Lower leg skin (tissue), 4 donors: ENCODE measurements around the gene EPHB4. TPM values are rescaled to one million over a fixed set of nuclear protein-coding genes. Genes with fewer than 3 reads are reported as not detected.
"Not testable (repeated sequence)": the region's sequence is repeated elsewhere in the genome, so short reads cannot be mapped to it uniquely, and the experiment has no call there.

ENCODE experiments used
- DNase-seq, 2 donors: peaks; one replicate each; pipeline ENCODE4 v3.0.0-alpha.2; 2019; ENCODE audit warnings: low spot score in 2 of 2
- H3K4me3 ChIP-seq: fragments of 200-600 bp; sonication (generic); 2 replicates; pipeline ENCODE4 v1.5.1; 2017; ENCODE audit warnings: mild to moderate bottlenecking, low read depth; ENCODE audit not compliant: poor library complexity, severe bottlenecking
- CTCF ChIP-seq, 3 donors: fragments of 450-650 bp; IDR thresholded peaks; one replicate each; pipeline ENCODE4 v1.5.1; 2016; ENCODE audit warnings: antibody characterized with exemption in 3 of 3, mild to moderate bottlenecking in 3 of 3, moderate library complexity in 2 of 3
- POLR2A ChIP-seq, 2 donors: fragments of 450-650 bp; IDR thresholded peaks; one replicate each; pipeline ENCODE4 v1.6.1; 2016 to 2017; ENCODE audit warnings: antibody characterized with exemption in 2 of 2, mild to moderate bottlenecking in 1 of 2, moderate library complexity in 1 of 2
- WGBS, 2 donors: methylation state at CpG; one replicate each; pipeline ENCODE4 v1.1.5; 2018; 5-methylcytosine and 5-hydroxymethylcytosine counted together
- intact Hi-C: fragments of 100-400 bp; cut with DNase I; formaldehyde crosslinking; loops from one replicate; pipeline ENCODE4 v1.15.0; 2023; ENCODE audit warnings: low total_unique reads
- total RNA-seq, 4 donors: library from RNA; depleted of rRNA; stranded (reverse); fragments of >200 nt; gene quantifications; one replicate each; pipeline ENCODE4 v1.1.0, GENCODE V29; 2016

EPHB4 gene
- total RNA-seq, 4 donors from 2014 or later = 51.1 to 72.2 (median 60.9) TPM

GRCh38 chr7:100808354-100808875 is 18.9 kb downstream of the EPHB4 start:
- WGBS, 2 donors = 62 to 69% methylated on average over 5 of the region's 5 CpGs
- intact Hi-C loops = no loop called here
- DNase-seq = no peak
- no peak for TF ChIP-seq POLR2A (IDR thresholded peaks at IDR 0.05)
- TF ChIP-seq CTCF (IDR thresholded peaks at IDR 0.05) = no peak
- H3K4me3 ChIP-seq = no peak overlapping the region

GRCh38 chr7:100806883-100807282 is 20.4 kb downstream of the EPHB4 start:
- intact Hi-C loops, H3K4me3 ChIP-seq, DNase-seq: not testable (repeated sequence)
- WGBS, 2 donors = 97 to 98% methylated on average over 6 of the region's 6 CpGs

GRCh38 chr7:100806276-100806675 is 21.0 kb downstream of the EPHB4 start:
- WGBS, 2 donors = 91 to 93% methylated on average over 9 of the region's 9 CpGs
- intact Hi-C loops = no loop called here
- no peak overlapping the region for H3K4me3 ChIP-seq
- no peak for DNase-seq
- TF ChIP-seq CTCF (IDR thresholded peaks at IDR 0.05) (no peak), POLR2A (IDR thresholded peaks at IDR 0.05) (no peak)

GRCh38 chr7:100804681-100805431 is 22.5 kb downstream of the EPHB4 start:
- WGBS, 2 donors = 92% methylated on average over 22 of the region's 22 CpGs
- DNase-seq = no peak
- TF ChIP-seq POLR2A (IDR thresholded peaks at IDR 0.05) (no peak), CTCF (IDR thresholded peaks at IDR 0.05) (no peak)
- no peak overlapping the region for H3K4me3 ChIP-seq
- intact Hi-C loops = loop anchor here (5.0 kb wide), 1 partner anchor 47 kb away; the partner anchor contains the start of gene SLC12A9

- intact Hi-C loops = loop anchor here (5.0 kb wide), 1 partner anchor 49 kb away; the partner anchor contains the start of gene SLC12A9
- peak; percentile 83 to 91 for DNase-seq
- no peak overlapping the region for H3K4me3 ChIP-seq
- 18 to 24% methylated on average over 19 of the region's 19 CpGs for WGBS, 2 donors
- TF ChIP-seq POLR2A (IDR thresholded peaks at IDR 0.05) = no peak
- no peak for TF ChIP-seq CTCF (IDR thresholded peaks at IDR 0.05)
Observed at GRCh38 chr7:100803398-100804161, 23.7 kb downstream of the EPHB4 start.

GRCh38 chr7:100802951-100803350 is 24.4 kb downstream of the EPHB4 start:
- intact Hi-C loops = loop anchor here (5.0 kb wide), 1 partner anchor 49 kb away; the partner anchor contains the start of gene SLC12A9
- no peak overlapping the region for H3K4me3 ChIP-seq
- 33 to 59% methylated on average over 4 of the region's 4 CpGs for WGBS, 2 donors
- TF ChIP-seq POLR2A (IDR thresholded peaks at IDR 0.05) (no peak), CTCF (IDR thresholded peaks at IDR 0.05) (no peak)
- DNase-seq = no peak
